ENCODE data around the gene RTL1.

The RTL1 gene

GRCh38 chr14:100889641-100890040, 13.9 kb downstream of the RTL1 start:
- DNase-seq (ENCODE audit: extremely low read depth, low read depth) = no peak
- no peak overlapping the region for H3K4me3 ChIP-seq (replicated peaks; ENCODE audit: low read depth, low read length)
- TF ChIP-seq, protein P1, sequence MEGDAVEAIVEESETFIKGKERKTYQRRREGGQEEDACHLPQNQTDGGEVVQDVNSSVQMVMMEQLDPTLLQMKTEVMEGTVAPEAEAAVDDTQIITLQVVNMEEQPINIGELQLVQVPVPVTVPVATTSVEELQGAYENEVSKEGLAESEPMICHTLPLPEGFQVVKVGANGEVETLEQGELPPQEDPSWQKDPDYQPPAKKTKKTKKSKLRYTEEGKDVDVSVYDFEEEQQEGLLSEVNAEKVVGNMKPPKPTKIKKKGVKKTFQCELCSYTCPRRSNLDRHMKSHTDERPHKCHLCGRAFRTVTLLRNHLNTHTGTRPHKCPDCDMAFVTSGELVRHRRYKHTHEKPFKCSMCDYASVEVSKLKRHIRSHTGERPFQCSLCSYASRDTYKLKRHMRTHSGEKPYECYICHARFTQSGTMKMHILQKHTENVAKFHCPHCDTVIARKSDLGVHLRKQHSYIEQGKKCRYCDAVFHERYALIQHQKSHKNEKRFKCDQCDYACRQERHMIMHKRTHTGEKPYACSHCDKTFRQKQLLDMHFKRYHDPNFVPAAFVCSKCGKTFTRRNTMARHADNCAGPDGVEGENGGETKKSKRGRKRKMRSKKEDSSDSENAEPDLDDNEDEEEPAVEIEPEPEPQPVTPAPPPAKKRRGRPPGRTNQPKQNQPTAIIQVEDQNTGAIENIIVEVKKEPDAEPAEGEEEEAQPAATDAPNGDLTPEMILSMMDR (IDR thresholded peaks at IDR 0.05; ENCODE audit: low read depth, low read length, missing control alignments) = no peak

- TF ChIP-seq, protein P1 (IDR thresholded peaks at IDR 0.05; ENCODE audit: low read depth, low read length, missing control alignments) = no peak
These were observed 14.7 kb downstream of the RTL1 start for GRCh38 chr14:100888789-100889315.

DNA sequence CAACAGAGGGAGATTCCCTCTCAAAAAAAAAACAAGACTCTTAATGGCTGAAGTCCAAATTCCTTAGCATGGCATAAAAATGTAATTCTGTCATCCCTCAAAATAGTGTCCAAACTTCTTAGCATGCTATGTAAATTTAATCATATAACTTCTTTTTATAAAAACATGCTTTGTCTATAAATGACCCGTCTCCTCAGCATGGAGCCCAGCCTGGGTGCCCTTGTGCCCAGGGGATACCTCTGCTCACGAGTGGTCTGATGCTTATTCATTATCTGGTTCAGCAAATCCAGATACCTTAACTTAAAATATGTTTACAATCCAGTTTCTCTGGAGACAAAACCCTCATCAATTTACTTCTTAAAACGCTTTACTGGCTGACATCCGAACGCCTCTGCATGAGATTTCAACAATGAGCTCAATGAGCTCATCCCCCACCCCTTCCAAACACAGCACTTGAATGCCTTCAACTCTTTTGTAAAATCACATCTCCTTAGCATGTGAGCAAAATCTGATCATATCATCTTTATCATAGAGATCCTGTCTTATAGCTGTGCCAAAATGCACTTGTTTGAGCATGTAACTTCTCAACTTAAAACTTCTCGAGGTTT, 15.7 kb downstream of the RTL1 start:
- DNase-seq (ENCODE audit: extremely low read depth, low read depth) = no peak
- TF ChIP-seq, protein P1 (IDR thresholded peaks at IDR 0.05; ENCODE audit: low read depth, low read length, missing control alignments) = no peak
- H3K4me3 ChIP-seq (replicated peaks; ENCODE audit: low read depth, low read length) = no peak overlapping the region

More at GRCh38 chr14:100888789-100889315, 14.7 kb downstream of the RTL1 start:
- no peak overlapping the region for H3K4me3 ChIP-seq (replicated peaks; ENCODE audit: low read depth, low read length)
- DNase-seq (ENCODE audit: extremely low read depth, low read depth) = no peak

DNA sequence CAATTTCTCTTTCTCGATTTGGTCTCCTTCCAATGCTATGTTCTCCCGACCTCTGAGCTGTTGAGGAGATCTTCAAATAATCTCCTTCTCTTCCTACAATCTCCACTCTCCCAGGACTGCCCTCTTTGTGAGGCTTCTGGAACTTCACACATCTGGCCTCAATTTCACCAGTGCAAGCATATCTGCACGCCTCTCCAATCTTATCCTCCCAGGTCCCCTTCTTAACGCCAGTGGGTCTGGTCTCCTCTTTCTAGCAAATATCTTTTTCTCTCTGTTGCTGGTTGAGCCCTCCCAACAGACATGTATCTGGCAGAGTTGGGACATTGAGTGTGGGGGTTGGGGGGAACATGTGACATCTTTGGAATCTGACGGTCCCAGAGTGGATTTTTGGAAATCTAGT, 17.9 kb downstream of the RTL1 start:
- TF ChIP-seq, protein P1 (IDR thresholded peaks at IDR 0.05; ENCODE audit: low read depth, low read length, missing control alignments) = no peak
- DNase-seq (ENCODE audit: extremely low read depth, low read depth) = no peak
- H3K4me3 ChIP-seq (replicated peaks; ENCODE audit: low read depth, low read length) = no peak overlapping the region

GRCh38 chr14:100885196-100885595, 18.3 kb downstream of the RTL1 start:
- TF ChIP-seq, protein P1 (IDR thresholded peaks at IDR 0.05; ENCODE audit: low read depth, low read length, missing control alignments) = no peak
- DNase-seq (ENCODE audit: extremely low read depth, low read depth) = no peak

DNA sequence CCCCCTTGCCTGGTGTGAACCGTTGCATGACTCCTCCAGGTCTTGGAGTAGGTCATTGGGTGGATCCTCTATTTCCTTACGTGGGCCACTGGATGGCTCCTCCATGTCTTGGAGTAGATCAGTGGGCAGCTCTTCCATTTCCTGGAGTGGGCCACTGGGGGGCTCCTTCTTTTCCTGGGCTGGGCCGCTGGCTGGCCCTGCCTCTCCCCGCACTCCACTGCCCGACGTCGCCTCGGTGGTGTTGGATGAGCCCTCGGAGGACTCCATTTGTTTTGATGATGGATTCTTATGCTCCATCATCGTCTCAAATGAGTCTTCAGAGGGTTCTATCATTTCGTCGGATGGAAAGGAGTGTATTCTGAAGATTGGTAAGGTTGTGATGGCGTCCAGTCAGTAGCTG, 19.1 kb downstream of the RTL1 start:
- no peak overlapping the region for H3K4me3 ChIP-seq (replicated peaks; ENCODE audit: low read depth, low read length)
- TF ChIP-seq, protein P1 (IDR thresholded peaks at IDR 0.05; ENCODE audit: low read depth, low read length, missing control alignments) = no peak
- no peak for DNase-seq (ENCODE audit: extremely low read depth, low read depth)

More at GRCh38 chr14:100885196-100885595, 18.3 kb downstream of the RTL1 start:
- H3K4me3 ChIP-seq (replicated peaks; ENCODE audit: low read depth, low read length) = no peak overlapping the region

DNA sequence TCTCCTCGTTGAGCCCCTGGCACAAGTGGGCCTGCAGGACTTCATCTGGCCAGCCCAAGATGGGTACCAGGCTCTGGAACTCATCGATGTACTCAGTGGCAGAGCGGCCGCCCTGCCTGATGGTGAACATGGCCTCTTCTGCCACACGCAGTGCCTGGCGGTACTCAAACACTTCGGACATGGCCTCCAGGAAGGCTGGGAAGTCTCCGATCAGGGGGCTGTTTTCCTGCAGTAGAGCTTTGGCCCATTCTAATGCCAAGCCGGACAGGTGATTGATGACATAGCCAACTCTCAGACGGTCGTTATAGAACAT, 19.8 kb downstream of the RTL1 start:
- no peak overlapping the region for H3K4me3 ChIP-seq (replicated peaks; ENCODE audit: low read depth, low read length)
- no peak for DNase-seq (ENCODE audit: extremely low read depth, low read depth)
- TF ChIP-seq, protein P1 (IDR thresholded peaks at IDR 0.05; ENCODE audit: low read depth, low read length, missing control alignments) = no peak

Measured in HFF-Myc (cell line).